ENCODE data around the gene PLEKHG4B.
A peak's percentile ranks its signal among the peaks of the same experiment; 100 is the strongest.
"Not testable (repeated sequence)": the region's sequence is repeated elsewhere in the genome, so short reads cannot be mapped to it uniquely, and the experiment has no call there.

PLEKHG4B gene

GRCh38 chr5:91556-92263 lies at the start of gene PLEKHG4B:
Gene PLEKHG4B, plus strand, starts transcription at chr5:92168. Its CDS starts 64 bp downstream, at chr5:92232.
- no peak for DNase-seq (ENCODE audit: low read depth in 3 of 3)

DNA sequence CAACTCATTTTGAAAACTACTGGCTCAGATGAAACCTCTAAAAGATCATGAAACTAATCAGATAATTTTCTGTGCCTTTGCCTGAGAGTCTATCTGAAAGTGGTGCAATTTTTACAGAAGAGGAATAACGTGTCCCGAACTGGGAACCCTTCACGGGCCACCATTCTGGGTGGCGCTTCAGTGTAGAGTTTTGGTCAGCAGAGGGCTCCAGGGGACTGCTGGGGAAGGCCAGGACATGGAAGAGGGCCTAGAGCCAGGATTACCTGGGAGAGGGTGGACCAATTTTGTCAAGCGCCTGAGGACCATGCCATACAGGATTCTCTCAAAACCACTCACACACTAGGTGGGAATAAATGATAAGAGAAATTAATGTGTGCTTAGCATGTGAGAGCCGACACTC lies 49.7 kb upstream of the PLEKHG4B start:
- DNase-seq (ENCODE audit: low read depth in 3 of 3), result no peak

GRCh38 chr5:48192-48591 lies 43.8 kb upstream of the PLEKHG4B start:
- DNase-seq (ENCODE audit: low read depth in 3 of 3), result no peak

DNA sequence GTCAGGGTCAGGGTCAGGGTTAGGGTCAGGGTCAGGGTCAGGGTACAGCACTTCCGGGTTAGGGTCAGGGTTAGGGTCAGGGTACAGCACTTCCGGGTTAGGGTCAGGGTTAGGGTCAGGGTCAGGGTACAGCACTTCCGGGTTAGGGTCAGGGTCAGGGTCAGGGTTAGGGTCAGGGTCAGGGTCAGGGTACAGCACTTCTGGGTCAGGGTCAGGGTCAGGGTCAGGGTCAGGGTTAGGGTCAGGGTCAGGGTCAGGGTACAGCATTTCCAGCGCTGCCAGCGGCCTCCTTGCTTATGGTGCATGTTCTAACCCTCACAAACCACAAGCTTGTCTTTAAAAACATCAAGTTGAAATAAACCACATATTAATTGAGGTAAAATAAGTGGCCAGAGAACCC lies 42.4 kb upstream of the PLEKHG4B start:
- DNase-seq (ENCODE audit: low read depth in 3 of 3), result not testable (repeated sequence)

DNA sequence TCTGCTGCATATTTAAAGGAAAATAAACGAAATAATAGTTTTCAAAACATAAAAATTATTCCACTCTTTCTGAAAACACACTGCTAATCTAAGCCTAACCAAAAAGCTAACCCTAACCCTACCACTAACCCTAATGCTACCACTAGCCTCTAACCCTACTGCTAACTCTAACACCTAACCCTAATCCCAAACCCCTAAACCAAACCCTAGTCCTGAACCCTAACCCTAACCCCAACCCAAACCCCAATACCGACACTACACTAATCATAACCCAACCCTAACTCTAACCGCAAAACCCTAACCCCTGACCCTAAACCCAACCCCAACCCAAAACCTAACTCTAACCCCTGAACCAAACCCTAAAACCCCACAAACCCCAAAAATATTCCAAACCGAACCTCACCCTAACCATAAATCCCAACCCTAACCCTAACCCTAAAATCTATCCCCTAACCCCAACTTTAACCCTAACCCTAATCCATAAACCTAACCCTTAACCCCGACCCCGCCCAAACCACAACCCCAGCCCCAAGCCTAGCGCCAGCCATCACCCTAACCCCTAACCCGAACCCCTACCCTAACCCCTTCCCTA lies 41.9 kb upstream of the PLEKHG4B start:
- DNase-seq (ENCODE audit: low read depth in 3 of 3), result no peak

GRCh38 chr5:50724-51499 lies 41.1 kb upstream of the PLEKHG4B start:
- no peak for DNase-seq (ENCODE audit: low read depth in 3 of 3)

GRCh38 chr5:51500-51823 lies 40.5 kb upstream of the PLEKHG4B start:
- no peak for DNase-seq (ENCODE audit: low read depth in 3 of 3)

- DNase-seq (ENCODE audit: low read depth in 3 of 3), result peak in 2 of 3 donors; percentile 6 to 49
These were observed 38.4 kb upstream of the PLEKHG4B start for GRCh38 chr5:53381-54174.

DNA sequence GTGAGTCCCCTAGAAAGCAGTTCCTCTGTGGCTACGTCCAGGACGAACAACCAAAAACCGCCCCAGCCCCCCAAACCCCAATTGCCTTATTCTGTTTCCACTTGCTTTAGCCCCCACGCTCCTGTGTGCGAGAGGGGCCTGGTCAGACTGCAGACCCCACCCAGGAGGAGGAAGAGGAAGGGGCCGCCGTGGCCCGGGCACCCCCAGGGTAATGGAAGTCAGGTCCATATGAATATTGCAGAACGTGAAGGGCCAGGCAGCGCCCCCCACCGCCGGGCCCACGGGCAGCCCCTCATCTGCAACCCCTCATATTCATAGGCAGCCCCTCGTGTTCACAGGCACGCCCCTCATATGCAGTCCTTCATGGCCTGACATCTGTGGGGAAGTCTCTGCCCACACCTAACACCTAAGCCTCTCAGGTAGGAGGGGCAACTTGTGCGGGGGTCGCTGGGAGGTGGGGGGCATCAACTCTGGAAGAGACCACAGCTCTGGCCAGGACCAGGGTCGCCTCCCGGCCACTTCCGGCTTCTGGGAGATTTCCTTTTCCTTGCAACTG lies 37.7 kb upstream of the PLEKHG4B start:
- DNase-seq (ENCODE audit: low read depth in 3 of 3), result no peak

- DNase-seq (ENCODE audit: low read depth in 3 of 3), result no peak
These were observed 36.9 kb upstream of the PLEKHG4B start for GRCh38 chr5:54876-55569.

GRCh38 chr5:56561-57290 lies 35.2 kb upstream of the PLEKHG4B start:
- no peak for DNase-seq (ENCODE audit: low read depth in 3 of 3)

DNA sequence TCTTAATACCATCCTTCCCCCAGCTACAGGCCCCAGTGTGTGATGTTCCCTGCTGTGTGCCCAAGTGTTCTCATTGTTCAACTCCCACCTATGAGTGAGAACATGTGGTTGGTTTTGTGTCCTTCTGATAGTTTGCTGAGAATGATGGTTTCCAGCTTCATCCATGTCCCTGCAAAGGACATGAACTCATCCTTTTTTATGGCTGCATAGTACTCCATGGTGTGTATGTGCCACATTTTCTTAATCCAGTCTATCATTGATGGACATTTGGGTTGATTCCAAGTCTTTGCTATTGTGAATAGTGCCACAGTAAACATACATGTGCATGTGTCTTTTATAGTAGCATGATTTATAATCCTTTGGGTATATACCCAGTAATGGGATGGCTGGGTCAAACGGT lies 31.7 kb upstream of the PLEKHG4B start:
- not testable (repeated sequence) for DNase-seq (ENCODE audit: low read depth in 3 of 3)

DNA sequence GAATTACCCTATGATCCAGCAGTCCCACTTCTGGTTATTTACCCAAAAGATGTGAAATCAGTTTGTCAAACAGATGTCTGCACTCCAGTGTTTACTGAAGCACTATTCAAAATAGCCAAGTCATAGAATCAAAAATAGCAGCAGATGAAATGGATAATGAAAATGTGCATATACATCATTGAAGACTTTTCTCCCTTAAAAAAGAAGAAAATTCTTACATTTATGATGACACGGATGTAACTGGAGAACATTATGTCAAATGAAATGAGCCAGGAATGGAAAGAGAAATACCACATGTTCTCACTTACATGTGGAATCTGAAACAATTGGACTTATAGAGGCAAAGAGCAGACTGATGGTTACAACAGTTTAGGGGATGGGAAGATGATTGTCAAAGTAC lies 21.5 kb upstream of the PLEKHG4B start:
- DNase-seq (ENCODE audit: low read depth in 3 of 3), result no peak

DNA sequence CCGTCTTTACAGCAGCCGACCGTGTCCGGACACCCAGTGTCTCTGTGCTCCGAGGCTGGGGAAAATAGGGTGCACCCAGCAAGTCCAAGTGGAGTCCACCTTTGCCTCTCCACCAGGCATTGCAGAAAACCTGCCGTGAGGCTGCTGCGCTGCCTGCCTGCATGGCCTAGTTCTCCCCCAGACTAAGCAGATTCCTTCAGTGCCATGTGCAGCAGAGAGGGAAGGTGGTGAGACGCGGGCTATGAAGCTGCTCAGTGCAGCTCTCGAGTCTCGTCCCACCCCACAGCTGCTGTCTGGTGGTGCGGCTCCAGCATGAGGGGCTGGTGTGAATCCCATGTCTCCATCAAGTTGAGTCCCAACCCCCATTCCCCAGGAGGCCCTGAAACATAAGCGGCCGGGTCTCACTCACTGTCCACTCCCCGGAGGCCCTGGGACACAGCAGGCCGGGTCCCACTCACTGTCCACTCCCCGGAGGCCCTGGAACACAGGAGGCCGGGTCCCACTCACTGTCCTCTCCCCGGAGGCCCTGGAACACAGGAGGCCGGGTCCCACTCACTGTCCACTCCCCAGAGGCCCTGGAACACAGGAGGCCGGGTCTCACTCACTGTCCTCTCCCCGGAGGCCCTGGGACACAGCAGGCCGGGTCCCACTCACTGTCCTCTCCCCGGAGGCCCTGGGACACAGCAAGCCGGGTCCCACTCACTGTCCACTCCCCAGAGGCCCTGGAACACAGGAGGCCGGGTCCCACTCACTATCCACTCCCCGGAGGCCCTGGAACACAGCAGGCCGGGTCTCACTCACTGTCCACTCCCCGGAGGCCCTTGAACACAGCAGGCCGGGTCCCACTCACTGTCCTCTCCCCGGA lies 19.4 kb upstream of the PLEKHG4B start:
- not testable (repeated sequence) for DNase-seq (ENCODE audit: low read depth in 3 of 3)

- not testable (repeated sequence) for DNase-seq (ENCODE audit: low read depth in 3 of 3)
These were observed 18.9 kb upstream of the PLEKHG4B start for GRCh38 chr5:73181-73447.

- DNase-seq (ENCODE audit: low read depth in 3 of 3), result no peak
These were observed 18.0 kb upstream of the PLEKHG4B start for GRCh38 chr5:73768-74502.

GRCh38 chr5:74503-75109 lies 17.4 kb upstream of the PLEKHG4B start:
- DNase-seq (ENCODE audit: low read depth in 3 of 3), result no peak
